Astrocyte of the cerebellum (primary cell): ENCODE measurements around the gene TSHZ2.
A peak's percentile ranks its signal among the peaks of the same experiment; 100 is the strongest.

ENCODE experiments used
- DNase-seq: peaks from one replicate; pipeline ENCODE4 v3.0.0-alpha.2; 2011; ENCODE audit warnings: low read depth
- H3K4me3 ChIP-seq: 2 replicates; pipeline ENCODE4 v1.5.1; 2011; ENCODE audit warnings: mild to moderate bottlenecking, low read depth, low read length, moderate library complexity
- CTCF ChIP-seq: IDR thresholded peaks from 2 replicates; pipeline ENCODE4 v1.5.1; 2012; ENCODE audit warnings: low read length, low read depth, moderate library complexity, mild to moderate bottlenecking; ENCODE audit errors: missing control alignments
- in situ Hi-C: cut with HindIII; loops from 2 replicates; pipeline ENCODE4 v1.10.0; 2017; ENCODE audit warnings: low sequenced_read_pairs

TSHZ2 gene

DNA sequence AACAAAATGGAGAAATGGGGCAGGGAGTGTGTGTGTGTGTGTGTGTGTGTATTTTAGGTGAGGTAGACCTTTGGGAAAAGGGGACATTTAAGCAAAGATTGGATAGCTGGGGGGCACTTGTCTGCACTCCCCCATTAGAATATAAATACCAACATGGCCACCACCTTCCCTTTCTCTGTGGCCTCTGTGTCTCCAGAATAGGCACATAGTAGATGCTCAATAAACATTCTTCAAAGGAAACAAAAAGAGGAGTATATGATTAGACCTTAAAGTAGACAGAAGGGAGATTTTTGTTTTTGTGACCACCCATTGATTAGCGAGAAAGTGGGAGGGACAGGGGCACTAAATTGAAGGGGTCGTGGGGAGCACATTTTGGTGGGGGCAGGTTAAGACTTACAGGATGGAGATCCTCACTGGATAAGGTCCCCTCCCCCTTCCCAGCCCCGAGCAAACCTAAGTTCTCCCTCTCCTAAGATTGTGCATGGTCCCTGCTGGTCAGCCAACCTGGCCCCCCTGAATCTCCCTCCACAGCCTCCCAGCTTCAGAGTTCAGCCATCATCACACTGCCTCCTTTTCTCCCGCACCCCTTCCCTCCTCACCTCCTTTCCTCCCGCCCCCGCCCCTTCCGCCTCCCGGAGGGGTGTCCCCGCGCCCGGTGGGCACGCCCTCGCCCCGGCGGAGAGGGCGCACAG is 514 bp upstream of the TSHZ2 start:
- no peak for TF ChIP-seq CTCF
- H3K4me3 ChIP-seq = peak overlapping the region; percentile 64
- in situ Hi-C loops = no loop called here

DNA sequence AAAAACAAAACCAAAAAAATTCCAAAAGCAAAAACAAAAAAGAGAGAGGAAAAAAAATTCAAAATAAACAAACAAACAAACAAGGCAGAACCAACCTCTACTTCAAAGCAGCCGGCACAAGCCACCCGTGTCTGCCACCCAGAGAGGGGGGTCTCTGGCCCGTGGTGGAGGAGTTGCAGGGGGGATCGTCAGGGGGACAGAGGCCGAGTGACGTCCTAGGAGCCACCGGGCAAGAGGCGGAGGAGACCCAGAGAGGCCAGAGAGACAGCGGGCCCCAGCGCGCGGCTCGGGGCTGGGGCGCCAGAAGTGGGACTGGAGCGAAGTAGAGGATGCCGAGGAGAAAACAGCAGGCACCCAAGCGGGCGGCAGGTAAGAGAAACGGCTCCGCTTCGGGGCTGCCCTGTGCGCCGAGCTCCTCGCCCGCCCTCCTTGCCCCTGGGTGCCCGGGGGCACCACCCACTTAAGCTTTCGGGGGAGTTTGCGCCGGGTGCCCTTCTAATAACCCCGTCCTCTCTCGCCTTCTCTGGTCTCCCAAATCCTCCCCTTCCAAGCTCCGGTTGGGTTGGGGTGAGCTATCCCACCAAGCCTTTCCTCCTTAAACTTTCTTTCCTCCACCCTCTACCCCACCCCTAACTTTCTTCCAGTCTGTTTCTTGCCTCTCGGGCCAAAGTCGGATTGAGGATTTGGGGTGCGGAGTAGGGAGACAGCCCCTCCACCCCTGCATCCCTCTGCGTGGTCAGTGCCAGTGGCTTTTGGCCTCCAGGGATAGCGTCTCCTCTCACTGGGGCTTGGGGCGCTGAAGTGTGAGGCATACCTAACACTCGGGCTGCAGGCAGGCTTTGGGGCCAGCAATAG is 1.0 kb downstream of the TSHZ2 start:
- no peak for TF ChIP-seq CTCF
- DNase-seq = no peak
- in situ Hi-C loops = no loop called here
- peak overlapping the region; percentile 64 for H3K4me3 ChIP-seq

More for the DNA sequence above, 514 bp upstream of the TSHZ2 start:
- no peak for DNase-seq

- in situ Hi-C loops = no loop called here
- no peak overlapping the region for H3K4me3 ChIP-seq
- DNase-seq = no peak
- no peak for TF ChIP-seq CTCF
Observed at GRCh38 chr20:52974179-52974594, 2.0 kb downstream of the TSHZ2 start.

- no peak for DNase-seq
- in situ Hi-C loops = no loop called here
- no peak for TF ChIP-seq CTCF
- H3K4me3 ChIP-seq = no peak overlapping the region
Observed at GRCh38 chr20:52975029-52975732, 3.0 kb downstream of the TSHZ2 start.

- in situ Hi-C loops = no loop called here
- no peak overlapping the region for H3K4me3 ChIP-seq
- TF ChIP-seq CTCF = no peak
- DNase-seq = no peak
Observed at GRCh38 chr20:52975803-52976531, 3.8 kb downstream of the TSHZ2 start.

GRCh38 chr20:52978851-52979250 is 6.7 kb downstream of the TSHZ2 start:
- in situ Hi-C loops = no loop called here
- H3K4me3 ChIP-seq = no peak overlapping the region
- TF ChIP-seq CTCF = no peak
- DNase-seq = no peak
